ENCODE results near the gene SHMT2.

- no peak for TF ChIP-seq SUZ12 (IDR thresholded peaks at IDR 0.05; ENCODE audit: extremely low read depth, insufficient read depth, insufficient read length)
- TF ChIP-seq ZNF274 (IDR thresholded peaks at IDR 0.05; ENCODE audit: low read depth, low read length): no peak
- TF ChIP-seq YY1 (IDR thresholded peaks at IDR 0.05; ENCODE audit: insufficient read depth, insufficient read length): no peak
Observed at GRCh38 chr12:57201219-57201618, 28.3 kb upstream of the SHMT2 start.

Data from NT2/D1 (cell line).